Memory B cell (primary cell): ENCODE data around the gene SLX4IP.
"Not testable (repeated sequence)": the region's sequence is repeated elsewhere in the genome, so short reads cannot be mapped to it uniquely, and the experiment has no call there.

ENCODE experiments used
- ATAC-seq: fragments of 150-1000 bp; cut with Tn5 transposase; 2 replicates; pipeline ENCODE4 v1.10.0; 2021; ENCODE audit warnings: low read depth, mild to moderate bottlenecking, moderate library complexity
- DNase-seq, 2 donors: peaks; one replicate each; pipeline ENCODE4 v3.0.0; 2022; ENCODE audit warnings: low spot score in 2 of 2
- H3K27ac Mint-ChIP-seq: one replicate; pipeline ENCODE4 v1.8.0; 2022; ENCODE audit warnings: mild to moderate bottlenecking, moderate library complexity, mixed read lengths
- H3K27me3 Mint-ChIP-seq: one replicate; pipeline ENCODE4 v1.8.0; 2022; ENCODE audit warnings: mixed read lengths
- H3K36me3 Mint-ChIP-seq: one replicate; pipeline ENCODE4 v1.8.0; 2022; ENCODE audit warnings: mild to moderate bottlenecking, mixed read lengths
- H3K4me1 Mint-ChIP-seq: one replicate; pipeline ENCODE4 v1.8.0; 2022; ENCODE audit warnings: mixed read lengths
- H3K4me3 Mint-ChIP-seq: one replicate; pipeline ENCODE4 v1.8.0; 2022; ENCODE audit warnings: mild to moderate bottlenecking, moderate library complexity, mixed read lengths
- H3K9me3 Mint-ChIP-seq: one replicate; pipeline ENCODE4 v1.8.0; 2022; ENCODE audit warnings: mixed read lengths

Gene SLX4IP

GRCh38 chr20:10571313-10571815 is 136.3 kb downstream of the SLX4IP start:
- no peaks in the 10 kb centered on the region for H3K9me3 Mint-ChIP-seq
- ATAC-seq (no peak), DNase-seq (no peak)
- no peaks in the 10 kb centered on the region for H3K27me3 Mint-ChIP-seq
- H3K27ac Mint-ChIP-seq, result no peak overlapping the region
- H3K4me1 Mint-ChIP-seq, result peaks cover 3% of the 10 kb centered on the region
- H3K36me3 Mint-ChIP-seq, result peaks cover 36% of the 10 kb centered on the region
- no peak overlapping the region for H3K4me3 Mint-ChIP-seq

- H3K4me3 Mint-ChIP-seq, result no peak overlapping the region
- H3K27ac Mint-ChIP-seq, result no peak overlapping the region
- no peaks in the 10 kb centered on the region for H3K27me3 Mint-ChIP-seq
- ATAC-seq, result no peak
- DNase-seq, result no peak
- H3K36me3 Mint-ChIP-seq, result peaks cover 25% of the 10 kb centered on the region
- H3K4me1 Mint-ChIP-seq, result peaks cover 3% of the 10 kb centered on the region
- no peaks in the 10 kb centered on the region for H3K9me3 Mint-ChIP-seq
Observed at GRCh38 chr20:10572853-10573252, 137.7 kb downstream of the SLX4IP start.

GRCh38 chr20:10573273-10573950 is 138.3 kb downstream of the SLX4IP start:
- Mint-ChIP-seq H3K36me3 (peaks cover 27% of the 10 kb centered on the region), H3K4me3 (no peak overlapping the region), H3K27me3 (no peaks in the 10 kb centered on the region), H3K27ac (no peak overlapping the region), H3K4me1 (peaks cover 3% of the 10 kb centered on the region), H3K9me3 (no peaks in the 10 kb centered on the region)
- ATAC-seq (no peak), DNase-seq (no peak)

GRCh38 chr20:10573951-10574339 is 138.8 kb downstream of the SLX4IP start:
- DNase-seq (no peak), ATAC-seq (no peak)
- H3K36me3 Mint-ChIP-seq, result peaks cover 22% of the 10 kb centered on the region
- H3K4me3 Mint-ChIP-seq, result no peak overlapping the region
- no peak overlapping the region for H3K27ac Mint-ChIP-seq
- peaks cover 3% of the 10 kb centered on the region for H3K4me1 Mint-ChIP-seq
- no peaks in the 10 kb centered on the region for H3K9me3 Mint-ChIP-seq
- no peaks in the 10 kb centered on the region for H3K27me3 Mint-ChIP-seq

GRCh38 chr20:10576411-10577090 is 141.4 kb downstream of the SLX4IP start:
- no peaks in the 10 kb centered on the region for H3K9me3 Mint-ChIP-seq
- H3K27me3 Mint-ChIP-seq, result no peaks in the 10 kb centered on the region
- peaks cover 23% of the 10 kb centered on the region for H3K36me3 Mint-ChIP-seq
- H3K4me3 Mint-ChIP-seq, result no peak overlapping the region
- H3K27ac Mint-ChIP-seq, result no peak overlapping the region
- DNase-seq (no peak), ATAC-seq (no peak)
- H3K4me1 Mint-ChIP-seq, result no peaks in the 10 kb centered on the region

- H3K27ac Mint-ChIP-seq, result no peak overlapping the region
- ATAC-seq, result no peak
- no peak for DNase-seq
Observed at GRCh38 chr20:10577648-10578047, 142.5 kb downstream of the SLX4IP start.

GRCh38 chr20:10578607-10579006 is 143.5 kb downstream of the SLX4IP start:
- Mint-ChIP-seq H3K4me3 (no peak overlapping the region), H3K4me1 (no peaks in the 10 kb centered on the region), H3K36me3 (peaks cover 15% of the 10 kb centered on the region), H3K27ac (no peak overlapping the region), H3K27me3 (no peaks in the 10 kb centered on the region), H3K9me3 (no peaks in the 10 kb centered on the region)
- ATAC-seq, result no peak
- no peak for DNase-seq

More at GRCh38 chr20:10577648-10578047, 142.5 kb downstream of the SLX4IP start:
- no peaks in the 10 kb centered on the region for H3K27me3 Mint-ChIP-seq
- no peaks in the 10 kb centered on the region for H3K9me3 Mint-ChIP-seq
- no peaks in the 10 kb centered on the region for H3K4me1 Mint-ChIP-seq
- no peak overlapping the region for H3K4me3 Mint-ChIP-seq
- peaks cover 20% of the 10 kb centered on the region for H3K36me3 Mint-ChIP-seq

GRCh38 chr20:10579942-10580341 is 144.8 kb downstream of the SLX4IP start:
- peaks cover 13% of the 10 kb centered on the region for H3K36me3 Mint-ChIP-seq
- H3K4me3 Mint-ChIP-seq, result no peak overlapping the region
- H3K4me1 Mint-ChIP-seq, result peaks cover under 1% of the 10 kb centered on the region
- DNase-seq (no peak), ATAC-seq (no peak)
- no peaks in the 10 kb centered on the region for H3K9me3 Mint-ChIP-seq
- H3K27ac Mint-ChIP-seq, result no peak overlapping the region
- H3K27me3 Mint-ChIP-seq, result no peaks in the 10 kb centered on the region

- peaks cover 19% of the 10 kb centered on the region for H3K36me3 Mint-ChIP-seq
- no peaks in the 10 kb centered on the region for H3K27me3 Mint-ChIP-seq
- H3K4me1 Mint-ChIP-seq, result peaks cover 2% of the 10 kb centered on the region
- H3K9me3 Mint-ChIP-seq, result no peaks in the 10 kb centered on the region
- H3K4me3 Mint-ChIP-seq, result no peak overlapping the region
- no peak for ATAC-seq
- DNase-seq, result no peak
- H3K27ac Mint-ChIP-seq, result no peak overlapping the region
Observed at GRCh38 chr20:10580700-10581099, 145.6 kb downstream of the SLX4IP start.

GRCh38 chr20:10581823-10582222 is 146.7 kb downstream of the SLX4IP start:
- Mint-ChIP-seq H3K4me1 (peaks cover 2% of the 10 kb centered on the region), H3K4me3 (no peak overlapping the region), H3K9me3 (peaks cover 2% of the 10 kb centered on the region), H3K27ac (no peak overlapping the region), H3K36me3 (peaks cover 23% of the 10 kb centered on the region), H3K27me3 (no peaks in the 10 kb centered on the region)
- DNase-seq (no peak), ATAC-seq (no peak)

- no peak for DNase-seq
- Mint-ChIP-seq H3K9me3 (peaks cover 3% of the 10 kb centered on the region), H3K27ac (no peak overlapping the region), H3K4me3 (no peak overlapping the region), H3K4me1 (peaks cover 2% of the 10 kb centered on the region), H3K36me3 (peaks cover 27% of the 10 kb centered on the region), H3K27me3 (no peaks in the 10 kb centered on the region)
- ATAC-seq, result no peak
Observed at GRCh38 chr20:10584371-10584770, 149.3 kb downstream of the SLX4IP start.

- peaks cover 27% of the 10 kb centered on the region for H3K36me3 Mint-ChIP-seq
- H3K27ac Mint-ChIP-seq, result no peak overlapping the region
- ATAC-seq (no peak), DNase-seq (no peak)
- H3K4me1 Mint-ChIP-seq, result peaks cover 2% of the 10 kb centered on the region
- H3K9me3 Mint-ChIP-seq, result peaks cover 3% of the 10 kb centered on the region
- H3K4me3 Mint-ChIP-seq, result no peak overlapping the region
- H3K27me3 Mint-ChIP-seq, result no peaks in the 10 kb centered on the region
Observed at GRCh38 chr20:10585308-10585707, 150.2 kb downstream of the SLX4IP start.

- DNase-seq (no peak), ATAC-seq (no peak)
- Mint-ChIP-seq H3K9me3 (peaks cover 3% of the 10 kb centered on the region), H3K27me3 (no peaks in the 10 kb centered on the region), H3K27ac (no peak overlapping the region), H3K36me3 (peaks cover 20% of the 10 kb centered on the region), H3K4me1 (peaks cover 2% of the 10 kb centered on the region), H3K4me3 (no peak overlapping the region)
Observed at GRCh38 chr20:10586296-10586695, 151.2 kb downstream of the SLX4IP start.

GRCh38 chr20:10590446-10590845 is 155.3 kb downstream of the SLX4IP start:
- not testable (repeated sequence) for H3K4me3 Mint-ChIP-seq, H3K9me3 Mint-ChIP-seq, H3K27ac Mint-ChIP-seq, H3K27me3 Mint-ChIP-seq, ATAC-seq, DNase-seq, H3K4me1 Mint-ChIP-seq
- peaks cover 16% of the 10 kb centered on the region for H3K36me3 Mint-ChIP-seq
